ENCODE data around the gene HHIPL1.

HHIPL1 gene

GRCh38 chr14:99675951-99676350 lies 31.0 kb downstream of the HHIPL1 start:
- H4K12ac ChIP-seq (ENCODE audit: low read depth, low read length): no peak overlapping the region
- no peaks in the 10 kb centered on the region for H3K36me3 ChIP-seq (ENCODE audit: control insufficient read depth in 1 of 2, insufficient read depth in 2 of 2, low read length in 2 of 2)
- no peak overlapping the region for H3K14ac ChIP-seq (ENCODE audit: low read length)
- no peak overlapping the region for H3K27ac ChIP-seq (ENCODE audit: low read depth, low read length)
- no CpG with 5 or more reads among the region's 10 CpGs for WGBS (ENCODE audit: extremely low coverage, insufficient coverage, insufficient read length)
- H3K4me1 ChIP-seq (ENCODE audit: control insufficient read depth in 1 of 2, insufficient read depth in 2 of 2, low read length in 2 of 2): peaks cover 14 to 18% of the 10 kb centered on the region in 2 experiments
- H2AK5ac ChIP-seq (ENCODE audit: low read length): no peak overlapping the region
- no peak overlapping the region for H3K23ac ChIP-seq (ENCODE audit: low read length)
- no peaks in the 10 kb centered on the region for H3K79me2 ChIP-seq (ENCODE audit: control insufficient read depth, insufficient read depth, low read length, poor library complexity)
- no peak overlapping the region for H2AFZ ChIP-seq (ENCODE audit: insufficient read depth, low read length, poor library complexity)
- no peak overlapping the region for H3K9ac ChIP-seq (ENCODE audit: low read length)
- H3K4me2 ChIP-seq (ENCODE audit: low read length): no peak overlapping the region
- no peak overlapping the region for H2BK12ac ChIP-seq (ENCODE audit: low read length)
- H4K91ac ChIP-seq (ENCODE audit: low read depth, low read length): no peak overlapping the region
- peaks cover 17% of the 10 kb centered on the region for H3K9me3 ChIP-seq (ENCODE audit: insufficient read depth, low read depth, low read length)
- no peak overlapping the region for H2BK5ac ChIP-seq (ENCODE audit: low read depth, low read length, poor library complexity)
- DNase-seq: peak; percentile 93
- H3K27me3 ChIP-seq (ENCODE audit: insufficient read depth, low read length): no peaks in the 10 kb centered on the region
- no peak overlapping the region for H4K8ac ChIP-seq (ENCODE audit: low read depth, low read length)
- no peak overlapping the region for H3K18ac ChIP-seq (ENCODE audit: low read length)
- peaks cover 3% of the 10 kb centered on the region for H3K79me1 ChIP-seq (ENCODE audit: low read length)
- H3K4ac ChIP-seq (ENCODE audit: low read depth, low read length): no peak overlapping the region
- H3K4me3 ChIP-seq (ENCODE audit: low read depth, low read length): no peak overlapping the region
- H2BK120ac ChIP-seq (ENCODE audit: insufficient read depth, low read length, poor library complexity): no peak overlapping the region

GRCh38 chr14:99676657-99677056 lies 31.7 kb downstream of the HHIPL1 start:
- Histone ChIP-seq H3K4me2 (ENCODE audit: low read length) (no peak overlapping the region), H3K18ac (ENCODE audit: low read length) (no peak overlapping the region), H3K4me3 (ENCODE audit: low read depth, low read length) (no peak overlapping the region), H3K14ac (ENCODE audit: low read length) (no peak overlapping the region), H4K91ac (ENCODE audit: low read depth, low read length) (no peak overlapping the region), H3K4me1 (ENCODE audit: control insufficient read depth in 1 of 2, insufficient read depth in 2 of 2, low read length in 2 of 2) (peaks cover 7 to 12% of the 10 kb centered on the region in 2 experiments), H3K36me3 (ENCODE audit: control insufficient read depth in 1 of 2, insufficient read depth in 2 of 2, low read length in 2 of 2) (no peaks in the 10 kb centered on the region), H3K23ac (ENCODE audit: low read length) (no peak overlapping the region), H2BK12ac (ENCODE audit: low read length) (no peak overlapping the region), H2AFZ (ENCODE audit: insufficient read depth, low read length, poor library complexity) (no peak overlapping the region), H2BK5ac (ENCODE audit: low read depth, low read length, poor library complexity) (no peak overlapping the region), H3K9me3 (ENCODE audit: insufficient read depth, low read depth, low read length) (peaks cover 17% of the 10 kb centered on the region), H2BK120ac (ENCODE audit: insufficient read depth, low read length, poor library complexity) (no peak overlapping the region), H4K8ac (ENCODE audit: low read depth, low read length) (no peak overlapping the region), H3K27me3 (ENCODE audit: insufficient read depth, low read length) (no peaks in the 10 kb centered on the region), H3K79me1 (ENCODE audit: low read length) (no peaks in the 10 kb centered on the region), H2AK5ac (ENCODE audit: low read length) (no peak overlapping the region), H3K9ac (ENCODE audit: low read length) (no peak overlapping the region), H3K27ac (ENCODE audit: low read depth, low read length) (no peak overlapping the region), H4K12ac (ENCODE audit: low read depth, low read length) (no peak overlapping the region), H3K79me2 (ENCODE audit: control insufficient read depth, insufficient read depth, low read length, poor library complexity) (no peaks in the 10 kb centered on the region), H3K4ac (ENCODE audit: low read depth, low read length) (no peak overlapping the region)
- DNase-seq: no peak
- no CpG with 5 or more reads among the region's 8 CpGs for WGBS (ENCODE audit: extremely low coverage, insufficient coverage, insufficient read length)

DNA sequence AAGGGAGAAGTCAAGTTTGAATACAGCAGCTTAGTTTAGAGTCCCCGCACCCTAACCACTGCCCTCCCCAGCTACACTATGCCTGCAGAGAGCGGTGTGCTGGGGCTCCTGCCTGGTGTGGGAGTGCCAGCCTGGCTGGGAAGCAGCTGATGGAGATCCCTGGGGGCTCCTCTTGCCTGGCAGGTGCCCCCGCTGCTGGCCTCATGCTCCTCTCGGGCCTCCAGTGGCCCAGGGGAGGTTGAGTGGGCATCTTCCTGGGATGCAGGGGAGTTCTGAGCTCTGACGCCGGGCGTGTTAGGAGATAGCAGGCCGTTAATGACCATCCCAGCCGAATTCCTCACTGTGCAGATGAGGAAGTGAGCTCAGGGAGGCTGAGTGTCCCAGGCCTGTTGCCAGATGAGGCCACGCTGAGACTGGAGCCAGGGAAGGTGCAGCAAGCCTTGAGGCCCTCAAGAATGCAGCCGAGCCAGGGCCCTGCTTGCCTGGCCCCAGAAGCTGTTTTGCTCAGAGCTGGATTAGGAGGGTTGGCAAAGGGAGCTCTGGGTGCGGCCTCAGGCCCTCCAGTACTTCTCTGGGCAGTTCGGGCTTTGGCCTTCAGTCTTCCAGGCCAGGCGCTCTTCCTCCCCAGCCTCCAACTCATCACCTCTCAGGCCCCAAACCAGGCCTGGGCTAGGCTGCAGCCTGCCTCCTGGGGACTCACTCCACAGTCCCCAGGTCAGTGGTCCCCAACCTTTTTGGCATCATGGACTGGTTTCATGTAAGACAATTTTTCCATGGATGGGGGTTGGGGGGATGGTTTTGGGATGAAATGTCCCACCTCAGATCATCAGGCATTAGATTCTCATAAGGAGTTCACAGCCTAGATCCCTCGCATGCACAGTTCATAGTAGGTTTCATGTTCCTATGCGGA lies 32.6 kb downstream of the HHIPL1 start:
- H4K8ac ChIP-seq (ENCODE audit: low read depth, low read length): no peak overlapping the region
- H3K23ac ChIP-seq (ENCODE audit: low read length): no peak overlapping the region
- H3K27ac ChIP-seq (ENCODE audit: low read depth, low read length): no peak overlapping the region
- no peaks in the 10 kb centered on the region for H3K36me3 ChIP-seq (ENCODE audit: control insufficient read depth in 1 of 2, insufficient read depth in 2 of 2, low read length in 2 of 2)
- no peak overlapping the region for H4K91ac ChIP-seq (ENCODE audit: low read depth, low read length)
- WGBS (ENCODE audit: extremely low coverage, insufficient coverage, insufficient read length): no CpG with 5 or more reads among the region's 16 CpGs
- no peaks in the 10 kb centered on the region for H3K79me1 ChIP-seq (ENCODE audit: low read length)
- no peak overlapping the region for H2AK5ac ChIP-seq (ENCODE audit: low read length)
- peaks cover 17% of the 10 kb centered on the region for H3K9me3 ChIP-seq (ENCODE audit: insufficient read depth, low read depth, low read length)
- H3K4me2 ChIP-seq (ENCODE audit: low read length): no peak overlapping the region
- no peak overlapping the region for H3K18ac ChIP-seq (ENCODE audit: low read length)
- peaks cover 0 to 4% of the 10 kb centered on the region in 2 experiments for H3K4me1 ChIP-seq (ENCODE audit: control insufficient read depth in 1 of 2, insufficient read depth in 2 of 2, low read length in 2 of 2)
- H3K9ac ChIP-seq (ENCODE audit: low read length): no peak overlapping the region
- no peak overlapping the region for H3K14ac ChIP-seq (ENCODE audit: low read length)
- H4K12ac ChIP-seq (ENCODE audit: low read depth, low read length): no peak overlapping the region
- H3K79me2 ChIP-seq (ENCODE audit: control insufficient read depth, insufficient read depth, low read length, poor library complexity): no peaks in the 10 kb centered on the region
- H3K4ac ChIP-seq (ENCODE audit: low read depth, low read length): no peak overlapping the region
- H2AFZ ChIP-seq (ENCODE audit: insufficient read depth, low read length, poor library complexity): no peak overlapping the region
- no peak for DNase-seq
- H3K4me3 ChIP-seq (ENCODE audit: low read depth, low read length): no peak overlapping the region
- H2BK5ac ChIP-seq (ENCODE audit: low read depth, low read length, poor library complexity): no peak overlapping the region
- H2BK120ac ChIP-seq (ENCODE audit: insufficient read depth, low read length, poor library complexity): no peak overlapping the region
- H3K27me3 ChIP-seq (ENCODE audit: insufficient read depth, low read length): no peaks in the 10 kb centered on the region
- no peak overlapping the region for H2BK12ac ChIP-seq (ENCODE audit: low read length)

- Histone ChIP-seq H3K4ac (ENCODE audit: low read depth, low read length) (no peak overlapping the region), H3K36me3 (ENCODE audit: control insufficient read depth in 1 of 2, insufficient read depth in 2 of 2, low read length in 2 of 2) (no peaks in the 10 kb centered on the region), H3K79me2 (ENCODE audit: control insufficient read depth, insufficient read depth, low read length, poor library complexity) (no peaks in the 10 kb centered on the region), H2BK12ac (ENCODE audit: low read length) (no peak overlapping the region), H4K12ac (ENCODE audit: low read depth, low read length) (no peak overlapping the region), H3K4me1 (ENCODE audit: control insufficient read depth in 1 of 2, insufficient read depth in 2 of 2, low read length in 2 of 2) (peaks cover 4 to 6% of the 10 kb centered on the region in 2 experiments), H3K9ac (ENCODE audit: low read length) (no peak overlapping the region), H2BK5ac (ENCODE audit: low read depth, low read length, poor library complexity) (no peak overlapping the region), H3K23ac (ENCODE audit: low read length) (no peak overlapping the region), H3K18ac (ENCODE audit: low read length) (no peak overlapping the region), H2AFZ (ENCODE audit: insufficient read depth, low read length, poor library complexity) (no peak overlapping the region), H3K79me1 (ENCODE audit: low read length) (no peaks in the 10 kb centered on the region), H3K27ac (ENCODE audit: low read depth, low read length) (no peak overlapping the region), H3K27me3 (ENCODE audit: insufficient read depth, low read length) (no peaks in the 10 kb centered on the region), H2BK120ac (ENCODE audit: insufficient read depth, low read length, poor library complexity) (no peak overlapping the region), H3K9me3 (ENCODE audit: insufficient read depth, low read depth, low read length) (peaks cover 17% of the 10 kb centered on the region), H4K91ac (ENCODE audit: low read depth, low read length) (no peak overlapping the region), H3K14ac (ENCODE audit: low read length) (no peak overlapping the region), H3K4me2 (ENCODE audit: low read length) (no peak overlapping the region), H3K4me3 (ENCODE audit: low read depth, low read length) (no peak overlapping the region), H2AK5ac (ENCODE audit: low read length) (no peak overlapping the region), H4K8ac (ENCODE audit: low read depth, low read length) (no peak overlapping the region)
- no CpG with 5 or more reads among the region's 6 CpGs for WGBS (ENCODE audit: extremely low coverage, insufficient coverage, insufficient read length)
- no peak for DNase-seq
Measured at GRCh38 chr14:99678198-99678597, 33.3 kb downstream of the HHIPL1 start.
